Gastroesophageal sphincter (tissue), 3 donors: ENCODE data around the gene ADAMTS19.

Source experiments
- EP300 ChIP-seq: sonication (generic); formaldehyde crosslinking; IDR thresholded peaks from one replicate; pipeline ENCODE4 v1.6.1; 2017; ENCODE audit warnings: antibody characterized with exemption, mild to moderate bottlenecking
- POLR2A ChIP-seq, 2 donors: fragments of 450-650 bp; IDR thresholded peaks; one replicate each; pipeline ENCODE4 v1.6.1; 2017; ENCODE audit warnings: antibody characterized with exemption in 2 of 2, mild to moderate bottlenecking in 2 of 2, moderate library complexity in 1 of 2
- TF ChIP-seq, protein P1 (sequence below), 4 experiments: fragments of 200-600 bp in 2 of 4; fragments of 450-650 bp in 2 of 4; sonication (generic) in 1 of 4; IDR thresholded peaks; one replicate each; pipeline ENCODE4 v1.5.1; 2017 to 2019; ENCODE audit warnings: antibody characterized with exemption in 4 of 4, mild to moderate bottlenecking in 2 of 4, moderate library complexity in 2 of 4

DNA sequence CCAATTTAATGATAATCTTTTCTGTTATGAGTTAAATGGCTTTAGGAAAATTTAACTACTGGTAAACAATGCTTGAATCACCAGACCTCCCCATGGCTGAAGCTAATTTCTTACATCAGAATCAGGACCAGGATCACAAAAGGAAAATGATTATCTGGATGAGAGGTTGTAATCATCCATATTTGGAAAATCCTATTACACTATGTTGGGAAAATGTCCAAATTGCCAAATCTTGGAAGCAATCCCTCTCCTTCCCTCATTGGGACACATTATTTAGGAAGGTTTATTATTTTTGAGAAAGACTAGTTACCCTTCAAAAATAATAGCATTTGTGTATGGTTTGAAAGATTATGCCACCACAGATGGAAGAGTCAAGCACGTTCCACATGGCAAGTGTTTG, 157.1 kb downstream of the ADAMTS19 start:
- TF ChIP-seq, protein P1, sequence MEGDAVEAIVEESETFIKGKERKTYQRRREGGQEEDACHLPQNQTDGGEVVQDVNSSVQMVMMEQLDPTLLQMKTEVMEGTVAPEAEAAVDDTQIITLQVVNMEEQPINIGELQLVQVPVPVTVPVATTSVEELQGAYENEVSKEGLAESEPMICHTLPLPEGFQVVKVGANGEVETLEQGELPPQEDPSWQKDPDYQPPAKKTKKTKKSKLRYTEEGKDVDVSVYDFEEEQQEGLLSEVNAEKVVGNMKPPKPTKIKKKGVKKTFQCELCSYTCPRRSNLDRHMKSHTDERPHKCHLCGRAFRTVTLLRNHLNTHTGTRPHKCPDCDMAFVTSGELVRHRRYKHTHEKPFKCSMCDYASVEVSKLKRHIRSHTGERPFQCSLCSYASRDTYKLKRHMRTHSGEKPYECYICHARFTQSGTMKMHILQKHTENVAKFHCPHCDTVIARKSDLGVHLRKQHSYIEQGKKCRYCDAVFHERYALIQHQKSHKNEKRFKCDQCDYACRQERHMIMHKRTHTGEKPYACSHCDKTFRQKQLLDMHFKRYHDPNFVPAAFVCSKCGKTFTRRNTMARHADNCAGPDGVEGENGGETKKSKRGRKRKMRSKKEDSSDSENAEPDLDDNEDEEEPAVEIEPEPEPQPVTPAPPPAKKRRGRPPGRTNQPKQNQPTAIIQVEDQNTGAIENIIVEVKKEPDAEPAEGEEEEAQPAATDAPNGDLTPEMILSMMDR (IDR thresholded peaks at IDR 0.05): no peak
- TF ChIP-seq POLR2A (IDR thresholded peaks at IDR 0.05): no peak
- TF ChIP-seq EP300: no peak
